CD4-positive, CD25-positive, alpha-beta regulatory T cell (primary cell): Measurements from ENCODE around the gene KLF5. TPM values are rescaled to one million over a fixed set of nuclear protein-coding genes. Genes with fewer than 3 reads are reported as not detected.
A peak's percentile ranks its signal among the peaks of the same experiment; 100 is the strongest.

Experiments used
- ATAC-seq, 2 donors: fragments of 150-1000 bp; cut with Tn5 transposase; one replicate each; pipeline ENCODE4 v1.10.0; 2021; ENCODE audit warnings: low read depth in 2 of 2, moderate number of reproducible peaks in 2 of 2, moderate library complexity in 1 of 2
- DNase-seq, 3 donors: peaks; one replicate each; pipeline versions ENCODE4 v3.0.0 to v3.0.0-alpha.2; 2012 to 2022; ENCODE audit warnings: mixed read lengths in 1 of 3
- H3K27ac ChIP-seq: one replicate; pipeline ENCODE4 v1.7.0; 2013; ENCODE audit warnings: mild to moderate bottlenecking, low read length; ENCODE audit not compliant: insufficient read depth, poor library complexity, severe bottlenecking
- H3K27me3 ChIP-seq: one replicate; pipeline ENCODE4 v1.7.0; 2013; ENCODE audit warnings: low read length; ENCODE audit not compliant: control insufficient read depth, insufficient read depth
- H3K36me3 ChIP-seq: one replicate; pipeline ENCODE4 v1.7.0; 2013; ENCODE audit warnings: mild to moderate bottlenecking, low read length, moderate library complexity; ENCODE audit not compliant: control insufficient read depth, insufficient read depth
- H3K4me1 ChIP-seq: 2 replicates; pipeline ENCODE4 v1.7.0; 2013; ENCODE audit warnings: mild to moderate bottlenecking, low read length; ENCODE audit not compliant: insufficient read depth, control insufficient read depth, poor library complexity, severe bottlenecking
- H3K4me3 ChIP-seq: one replicate; pipeline ENCODE4 v1.7.0; 2013; ENCODE audit warnings: low read depth, mild to moderate bottlenecking, low read length, moderate library complexity
- H3K9me3 ChIP-seq, 2 experiments: 1 replicate in 1 of 2; 2 replicates in 1 of 2; pipeline ENCODE4 v1.7.0; 2013; ENCODE audit warnings: low read length in 2 of 2, mild to moderate bottlenecking in 1 of 2, moderate library complexity in 1 of 2; ENCODE audit not compliant: control insufficient read depth in 2 of 2
- H3K27ac Mint-ChIP-seq, 3 donors: one replicate each; pipeline ENCODE4 v1.8.0; 2020 to 2022; ENCODE audit warnings: mild to moderate bottlenecking in 3 of 3, mixed read lengths in 3 of 3, moderate library complexity in 2 of 3
- H3K27me3 Mint-ChIP-seq: one replicate; pipeline ENCODE4 v1.8.0; 2022; ENCODE audit warnings: mild to moderate bottlenecking, mixed read lengths
- H3K36me3 Mint-ChIP-seq: one replicate; pipeline ENCODE4 v1.8.0; 2020; ENCODE audit warnings: mixed read lengths
- H3K4me1 Mint-ChIP-seq, 4 donors: one replicate each; pipeline ENCODE4 v1.8.0; 2020 to 2022; ENCODE audit warnings: mixed read lengths in 4 of 4, mild to moderate bottlenecking in 1 of 4
- H3K4me3 Mint-ChIP-seq, 4 donors: one replicate each; pipeline ENCODE4 v1.8.0; 2020 to 2022; ENCODE audit warnings: mild to moderate bottlenecking in 4 of 4, mixed read lengths in 4 of 4, moderate library complexity in 3 of 4
- H3K9me3 Mint-ChIP-seq, 7 donors: one replicate each; pipeline ENCODE4 v1.8.0; 2020 to 2022; ENCODE audit warnings: mixed read lengths in 7 of 7, mild to moderate bottlenecking in 3 of 7, moderate library complexity in 2 of 7
- polyA plus RNA-seq, 4 donors: library from polyadenylated mRNA; unstranded; fragments of 300-500 nt; fragmentation: Illumina TruSeq; gene quantifications; one replicate each; pipeline ENCODE4 v1.2.3, GENCODE V29; 2021
- total RNA-seq: library from RNA; stranded (reverse); gene quantifications from one replicate; pipeline ENCODE4 v1.2.3, GENCODE V29; 2022

Gene KLF5
- total and polyA plus RNA-seq, 5 donors from 2014 or later: 0.30 to 3.5 (median 0.52) TPM; not detected in 1

GRCh38 chr13:73061473-73061872, 2.7 kb downstream of the KLF5 start:
- peaks cover 50% of the 10 kb centered on the region for H3K27me3 Mint-ChIP-seq
- ATAC-seq (no peak), DNase-seq (no peak)
- Histone ChIP-seq H3K9me3 (no peaks in the 10 kb centered on the region), H3K36me3 (no peaks in the 10 kb centered on the region), H3K27me3 (peaks cover 21% of the 10 kb centered on the region), H3K4me1 (peaks cover 14% of the 10 kb centered on the region), H3K4me3 (no peak overlapping the region), H3K27ac (no peak overlapping the region)
- peaks cover 5% of the 10 kb centered on the region for H3K36me3 Mint-ChIP-seq
- H3K4me3 Mint-ChIP-seq: peak overlapping the region in 1 of 4 donors; percentile 68
- peaks cover 7 to 23% (median 17%) of the 10 kb centered on the region in 4 donors for H3K4me1 Mint-ChIP-seq
- no peak overlapping the region for H3K27ac Mint-ChIP-seq
- no peaks in the 10 kb centered on the region for H3K9me3 Mint-ChIP-seq

GRCh38 chr13:73061876-73062275, 3.1 kb downstream of the KLF5 start:
- Mint-ChIP-seq H3K4me1 (peaks cover 7 to 23% (median 17%) of the 10 kb centered on the region in 4 donors), H3K27me3 (peaks cover 46% of the 10 kb centered on the region), H3K27ac (no peak overlapping the region), H3K4me3 (peak overlapping the region in 2 of 4 donors; percentile 35 to 68), H3K36me3 (peaks cover 5% of the 10 kb centered on the region), H3K9me3 (no peaks in the 10 kb centered on the region)
- Histone ChIP-seq H3K4me3 (no peak overlapping the region), H3K27ac (no peak overlapping the region), H3K4me1 (peaks cover 14% of the 10 kb centered on the region), H3K36me3 (no peaks in the 10 kb centered on the region), H3K9me3 (no peaks in the 10 kb centered on the region), H3K27me3 (peaks cover 20% of the 10 kb centered on the region)
- no peak for ATAC-seq
- DNase-seq: no peak

GRCh38 chr13:73062468-73062867, 3.7 kb downstream of the KLF5 start:
- peaks cover 14% of the 10 kb centered on the region for H3K4me1 ChIP-seq
- no peaks in the 10 kb centered on the region for H3K9me3 ChIP-seq
- peaks cover 5% of the 10 kb centered on the region for H3K36me3 Mint-ChIP-seq
- H3K4me1 Mint-ChIP-seq: peaks cover 7 to 23% (median 17%) of the 10 kb centered on the region in 4 donors
- no peak overlapping the region for H3K27ac Mint-ChIP-seq
- peaks cover 15% of the 10 kb centered on the region for H3K27me3 ChIP-seq
- ATAC-seq (no peak), DNase-seq (no peak)
- H3K27ac ChIP-seq: no peak overlapping the region
- H3K9me3 Mint-ChIP-seq: no peaks in the 10 kb centered on the region
- no peak overlapping the region for H3K4me3 ChIP-seq
- H3K36me3 ChIP-seq: no peaks in the 10 kb centered on the region
- H3K27me3 Mint-ChIP-seq: peaks cover 40% of the 10 kb centered on the region
- peak overlapping the region in 1 of 4 donors; percentile 68 for H3K4me3 Mint-ChIP-seq

- Mint-ChIP-seq H3K4me3 (no peak overlapping the region), H3K27me3 (peaks cover 33% of the 10 kb centered on the region), H3K36me3 (peaks cover 5% of the 10 kb centered on the region), H3K9me3 (no peaks in the 10 kb centered on the region), H3K4me1 (peaks cover 7 to 20% (median 14%) of the 10 kb centered on the region in 4 donors), H3K27ac (no peak overlapping the region)
- Histone ChIP-seq H3K27me3 (peaks cover 8% of the 10 kb centered on the region), H3K9me3 (no peaks in the 10 kb centered on the region), H3K4me1 (peaks cover 14% of the 10 kb centered on the region), H3K36me3 (no peaks in the 10 kb centered on the region), H3K4me3 (no peak overlapping the region), H3K27ac (no peak overlapping the region)
- no peak for DNase-seq
- ATAC-seq: no peak
These were observed 4.4 kb downstream of the KLF5 start for GRCh38 chr13:73063166-73063565.

GRCh38 chr13:73065036-73065435, 6.2 kb downstream of the KLF5 start:
- no peak for DNase-seq
- Mint-ChIP-seq H3K36me3 (peaks cover 5% of the 10 kb centered on the region), H3K4me1 (peaks cover 0 to 9% (median 7%) of the 10 kb centered on the region in 4 donors), H3K9me3 (no peaks in the 10 kb centered on the region), H3K27me3 (peaks cover 20% of the 10 kb centered on the region), H3K4me3 (no peak overlapping the region), H3K27ac (no peak overlapping the region)
- peaks cover 3% of the 10 kb centered on the region for H3K4me1 ChIP-seq
- H3K27ac ChIP-seq: no peak overlapping the region
- H3K4me3 ChIP-seq: no peak overlapping the region
- H3K27me3 ChIP-seq: peaks cover 4% of the 10 kb centered on the region
- no peaks in the 10 kb centered on the region for H3K9me3 ChIP-seq
- H3K36me3 ChIP-seq: no peaks in the 10 kb centered on the region
- no peak for ATAC-seq

- no peaks in the 10 kb centered on the region for H3K9me3 Mint-ChIP-seq
- ATAC-seq (no peak), DNase-seq (no peak)
- peaks cover under 1% of the 10 kb centered on the region for H3K27me3 ChIP-seq
- H3K27ac ChIP-seq: no peak overlapping the region
- no peaks in the 10 kb centered on the region for H3K9me3 ChIP-seq
- H3K27me3 Mint-ChIP-seq: peaks cover 12% of the 10 kb centered on the region
- H3K4me1 ChIP-seq: no peaks in the 10 kb centered on the region
- H3K27ac Mint-ChIP-seq: no peak overlapping the region
- H3K4me1 Mint-ChIP-seq: peaks cover 0 to 2% (median under 1%) of the 10 kb centered on the region in 4 donors
- peaks cover 5% of the 10 kb centered on the region for H3K36me3 Mint-ChIP-seq
- no peaks in the 10 kb centered on the region for H3K36me3 ChIP-seq
- H3K4me3 Mint-ChIP-seq: no peak overlapping the region
- H3K4me3 ChIP-seq: no peak overlapping the region
These were observed 7.0 kb downstream of the KLF5 start for GRCh38 chr13:73065665-73066340.

- Mint-ChIP-seq H3K27ac (peak overlapping the region in 1 of 3 donors; percentile 23), H3K36me3 (no peaks in the 10 kb centered on the region), H3K4me1 (peaks cover 0 to 2% (median 0%) of the 10 kb centered on the region in 4 donors), H3K4me3 (no peak overlapping the region), H3K9me3 (no peaks in the 10 kb centered on the region), H3K27me3 (no peaks in the 10 kb centered on the region)
- no peak overlapping the region for H3K4me3 ChIP-seq
- ATAC-seq (no peak), DNase-seq (no peak)
- no peaks in the 10 kb centered on the region for H3K9me3 ChIP-seq
- H3K27ac ChIP-seq: no peak overlapping the region
- H3K4me1 ChIP-seq: no peaks in the 10 kb centered on the region
- H3K36me3 ChIP-seq: no peaks in the 10 kb centered on the region
- H3K27me3 ChIP-seq: no peaks in the 10 kb centered on the region
These were observed 10.5 kb downstream of the KLF5 start for GRCh38 chr13:73069206-73069805.
